GM13976 (cell line): ENCODE data around the gene CLIP4.

Experiments used
- DNase-seq: peaks from one replicate; pipeline ENCODE4 v3.0.0; 2012; ENCODE audit warnings: low spot score
- CTCF ChIP-seq: IDR thresholded peaks from 2 replicates; pipeline ENCODE4 v1.5.1; 2012; ENCODE audit warnings: borderline replicate concordance, mild to moderate bottlenecking; ENCODE audit not compliant: insufficient read depth; ENCODE audit errors: extremely low read depth, missing control alignments, control extremely low read depth
- in situ Hi-C: fragments of 300-500 bp; cut with MboI; formaldehyde crosslinking; loops from one replicate; pipeline ENCODE4 v1.12.0; 2022; ENCODE audit warnings: low sequenced_read_pairs, mixed read lengths, inconsistent platforms; ENCODE audit not compliant: unreplicated experiment

CLIP4 gene

DNA sequence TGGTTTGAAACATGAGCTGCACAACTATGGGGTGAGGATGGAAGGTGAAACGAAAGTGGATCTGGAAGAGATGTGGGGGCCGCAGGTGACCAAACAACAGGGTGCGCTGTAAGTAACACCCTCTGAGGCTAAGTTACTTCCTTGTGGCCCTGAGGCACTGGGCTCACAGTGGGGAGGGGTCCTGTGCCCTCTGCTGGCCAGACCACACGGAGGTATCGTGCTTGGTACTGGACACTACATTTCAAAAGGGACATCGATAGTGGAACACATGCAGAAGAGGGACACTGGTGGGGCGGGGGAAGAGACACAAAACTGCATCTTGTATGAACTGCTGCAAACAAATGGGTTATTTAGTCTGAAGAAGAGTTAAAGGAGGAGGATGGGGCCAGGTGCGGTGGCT lies 110.6 kb downstream of the CLIP4 start:
- in situ Hi-C loops = no loop called here

GRCh38 chr2:29226375-29226774 lies 111.2 kb downstream of the CLIP4 start:
- in situ Hi-C loops = no loop called here
- no peak for DNase-seq
- TF ChIP-seq CTCF = no peak

More for the DNA sequence above, 110.6 kb downstream of the CLIP4 start:
- DNase-seq = no peak
- no peak for TF ChIP-seq CTCF

DNA sequence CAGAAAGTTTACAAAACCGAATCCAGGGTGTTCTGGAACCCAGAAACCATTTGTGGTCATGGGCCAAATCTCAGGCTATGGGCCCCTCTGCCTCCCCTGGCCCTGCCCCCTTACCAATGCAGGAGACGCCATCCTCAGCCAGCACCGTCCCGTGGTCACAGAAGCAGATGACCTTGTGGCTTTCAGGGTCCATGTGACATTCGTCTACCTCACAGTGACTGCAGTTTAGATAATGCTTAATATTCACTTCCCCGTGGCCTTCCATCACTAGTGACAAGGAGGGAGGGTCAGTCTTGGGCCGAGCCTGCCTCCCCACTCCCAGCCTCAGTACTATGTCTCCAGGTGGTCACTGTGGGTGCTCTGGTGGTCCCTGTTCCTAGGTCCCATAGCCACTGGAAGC lies 111.6 kb downstream of the CLIP4 start:
- in situ Hi-C loops = no loop called here
- TF ChIP-seq CTCF = no peak
- DNase-seq = no peak

GRCh38 chr2:29227935-29228675 lies 112.9 kb downstream of the CLIP4 start:
- no peak for TF ChIP-seq CTCF
- in situ Hi-C loops = no loop called here
- no peak for DNase-seq

- no peak for DNase-seq
- in situ Hi-C loops = no loop called here
- no peak for TF ChIP-seq CTCF
Observed at GRCh38 chr2:29228947-29229346, 113.7 kb downstream of the CLIP4 start.

DNA sequence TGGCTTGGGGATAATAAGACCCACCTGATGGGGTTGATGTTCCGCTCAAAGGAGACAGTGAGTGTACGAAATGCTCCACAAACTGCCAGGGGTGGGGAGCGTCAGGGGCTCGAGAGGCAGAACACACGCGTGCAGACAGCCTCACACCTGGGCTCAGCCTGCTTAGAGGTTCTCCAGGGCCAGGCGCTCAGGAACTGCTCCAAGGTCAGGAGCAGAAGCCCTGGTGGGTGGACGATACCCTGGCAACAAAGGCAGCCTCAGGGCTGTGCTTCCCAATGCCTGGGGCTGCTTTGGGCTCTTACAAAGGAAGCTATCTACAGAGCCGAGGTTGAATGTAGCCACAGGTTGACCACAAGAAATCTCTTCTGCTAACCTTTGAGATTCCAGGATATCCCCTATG lies 114.4 kb downstream of the CLIP4 start:
- no peak for TF ChIP-seq CTCF
- in situ Hi-C loops = no loop called here
- no peak for DNase-seq
